GM18505 (cell line): ENCODE results near the gene SLC4A7.
"Not testable (repeated sequence)": the region's sequence is repeated elsewhere in the genome, so short reads cannot be mapped to it uniquely, and the experiment has no call there.

ENCODE experiments used
- ATAC-seq: cut with Tn5 transposase; IDR thresholded peaks from one replicate; pipeline ENCODE4 v1.9.1; 2021; ENCODE audit not compliant: unreplicated experiment
- POLR2A ChIP-seq: IDR thresholded peaks from 4 replicates; pipeline ENCODE4 v1.6.1; 2011; ENCODE audit warnings: borderline replicate concordance; ENCODE audit not compliant: insufficient read depth, insufficient read length; ENCODE audit errors: extremely low read depth

Gene SLC4A7

DNA sequence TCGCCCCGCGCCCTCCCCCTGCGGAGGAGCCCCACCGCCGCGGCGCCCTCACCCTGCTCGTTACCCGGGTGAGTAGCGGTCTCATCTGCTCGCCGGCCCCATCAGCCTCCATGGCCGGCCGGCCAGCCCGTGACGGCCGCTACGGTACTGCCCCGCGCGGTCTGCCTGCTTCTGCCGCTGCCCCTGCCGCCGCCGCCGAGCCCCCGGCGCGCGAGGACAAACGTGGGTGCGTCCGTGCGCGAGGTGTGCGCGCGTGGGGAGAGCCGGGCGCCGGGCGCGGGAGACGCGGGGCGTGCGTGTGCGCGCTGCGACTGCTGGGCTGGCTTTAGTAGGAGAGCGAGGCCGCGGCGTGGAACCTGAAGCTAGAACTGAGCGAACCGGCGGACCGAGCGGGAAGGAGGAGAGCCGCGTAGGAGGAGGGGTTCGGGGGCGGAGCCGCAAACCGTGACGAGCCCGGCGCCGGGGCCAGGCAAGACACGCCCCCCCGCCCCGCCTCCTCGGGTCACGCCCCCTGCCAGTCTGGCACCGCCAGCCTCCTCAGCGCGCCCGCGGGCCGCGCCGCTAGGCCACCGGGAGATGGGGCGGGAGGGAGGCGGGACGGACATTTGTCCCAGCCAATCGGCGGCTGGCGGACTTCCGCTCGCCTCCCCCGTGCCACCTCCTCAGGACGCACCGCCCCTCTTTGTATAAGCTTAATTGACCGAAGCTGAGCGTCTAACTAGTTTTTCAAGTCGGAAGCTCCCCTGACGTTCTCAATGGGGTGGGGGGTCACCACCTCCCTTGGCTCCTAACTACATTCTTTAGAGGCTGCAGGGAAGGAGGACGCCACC lies at the start of gene SLC4A7:
Gene SLC4A7, minus strand, starts transcription at position 370 of the 830 bp plus-strand sequence. Its CDS starts 258 bp downstream, at position 112.
- TF ChIP-seq POLR2A, result peak; percentile 87
- ATAC-seq, result peak; percentile 91

DNA sequence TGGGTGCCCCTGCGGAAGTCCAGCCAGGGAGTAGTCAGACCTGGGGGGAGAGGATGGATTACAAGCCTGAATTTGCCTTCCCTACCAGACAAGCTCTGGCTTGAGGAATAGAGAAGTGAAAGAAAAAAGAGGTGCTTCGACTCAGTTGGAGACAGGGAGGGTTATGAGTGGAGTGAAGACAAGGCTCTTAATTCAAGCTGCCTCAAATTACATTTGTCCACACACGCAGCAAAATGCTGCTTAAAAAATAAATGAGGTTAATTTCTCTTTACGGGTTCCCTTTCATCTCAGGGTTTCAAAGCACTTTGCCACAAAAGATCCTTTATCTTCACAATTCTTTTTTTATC lies 49.0 kb upstream of the SLC4A7 start:
- TF ChIP-seq POLR2A, result no peak
- no peak for ATAC-seq

DNA sequence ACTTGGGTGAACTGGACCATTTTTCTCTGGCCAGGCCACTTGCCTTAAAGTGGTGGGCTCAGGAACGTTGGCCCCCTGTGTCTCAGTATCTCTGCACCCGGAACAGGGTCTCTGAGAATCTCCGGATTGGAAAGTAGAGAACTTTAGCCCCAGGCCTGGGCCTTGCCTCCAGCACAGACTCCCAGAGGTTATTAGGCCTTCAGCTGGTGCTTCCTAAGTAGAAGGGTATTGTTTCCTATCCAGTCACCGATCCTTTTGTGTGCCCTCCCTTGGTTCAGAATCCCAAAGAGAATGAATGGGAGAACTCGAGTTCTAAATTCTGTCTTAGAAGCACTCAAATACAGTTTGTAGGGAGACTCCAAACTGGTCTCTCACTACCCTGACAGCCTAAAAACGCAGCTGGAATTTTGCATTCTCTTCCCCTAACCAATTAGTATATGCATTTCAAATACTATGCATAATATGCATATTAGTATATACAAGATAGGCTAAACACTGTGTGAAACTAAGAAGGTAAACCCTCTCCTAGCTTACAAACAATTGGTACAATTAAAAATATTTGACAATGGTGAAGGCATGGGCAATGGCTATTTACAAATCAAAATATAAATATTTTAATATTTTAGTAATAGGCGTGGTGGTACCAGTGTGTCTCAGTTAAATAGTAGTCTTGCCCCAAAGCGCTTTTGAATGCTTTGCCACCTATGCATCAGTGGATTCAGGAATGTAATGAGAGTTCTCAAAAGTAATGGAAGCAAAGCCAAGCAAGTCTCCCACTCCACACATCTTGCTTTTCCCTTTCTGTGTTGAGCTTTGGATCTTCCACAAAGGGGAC lies 48.5 kb upstream of the SLC4A7 start:
- ATAC-seq, result no peak
- no peak for TF ChIP-seq POLR2A

DNA sequence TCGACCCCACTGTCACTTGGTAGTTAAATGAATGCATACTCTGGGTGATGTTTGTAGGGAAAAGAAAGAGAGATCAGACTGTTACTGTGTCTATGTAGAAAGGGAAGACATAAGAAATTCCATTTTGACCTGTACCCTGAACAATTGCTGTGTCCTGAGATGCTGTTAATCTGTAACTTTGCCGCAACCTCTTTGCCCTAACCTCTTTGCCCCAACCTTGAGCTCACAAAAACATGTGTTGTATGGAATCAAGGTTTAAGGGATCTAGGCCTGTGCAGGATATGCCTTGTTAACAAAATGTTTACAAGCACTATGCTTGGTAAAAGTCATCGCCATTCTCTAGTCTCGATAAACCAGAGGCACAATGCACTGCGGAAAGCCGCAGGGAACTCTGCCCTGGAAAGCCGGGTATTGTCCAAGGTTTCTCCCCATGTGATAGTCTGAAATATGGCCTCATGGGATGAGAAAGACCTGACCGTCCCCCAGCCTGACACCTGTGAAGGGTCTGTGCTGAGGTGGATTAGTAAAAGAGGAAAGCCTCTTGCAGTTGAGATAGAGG lies 47.1 kb upstream of the SLC4A7 start:
- not testable (repeated sequence) for ATAC-seq

DNA sequence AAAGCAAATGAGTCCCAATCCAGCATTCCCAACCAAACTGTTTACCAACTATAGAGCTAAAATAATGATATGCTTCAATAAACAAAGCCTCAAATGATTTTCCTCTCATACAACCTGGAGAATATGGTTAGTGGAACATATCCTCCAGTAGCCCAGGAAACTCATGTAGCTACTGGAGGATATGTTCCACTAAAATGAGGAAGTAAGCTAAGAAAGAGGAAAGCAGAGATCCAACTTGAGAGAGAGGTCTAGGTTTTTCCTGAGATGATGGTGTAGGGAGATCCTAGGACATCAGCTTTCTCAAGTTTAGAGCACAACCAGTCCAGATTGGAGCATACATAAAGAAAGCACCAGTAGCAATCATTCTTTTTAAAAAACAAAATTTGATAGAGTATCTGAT lies 44.6 kb upstream of the SLC4A7 start:
- no peak for ATAC-seq
- TF ChIP-seq POLR2A, result no peak

DNA sequence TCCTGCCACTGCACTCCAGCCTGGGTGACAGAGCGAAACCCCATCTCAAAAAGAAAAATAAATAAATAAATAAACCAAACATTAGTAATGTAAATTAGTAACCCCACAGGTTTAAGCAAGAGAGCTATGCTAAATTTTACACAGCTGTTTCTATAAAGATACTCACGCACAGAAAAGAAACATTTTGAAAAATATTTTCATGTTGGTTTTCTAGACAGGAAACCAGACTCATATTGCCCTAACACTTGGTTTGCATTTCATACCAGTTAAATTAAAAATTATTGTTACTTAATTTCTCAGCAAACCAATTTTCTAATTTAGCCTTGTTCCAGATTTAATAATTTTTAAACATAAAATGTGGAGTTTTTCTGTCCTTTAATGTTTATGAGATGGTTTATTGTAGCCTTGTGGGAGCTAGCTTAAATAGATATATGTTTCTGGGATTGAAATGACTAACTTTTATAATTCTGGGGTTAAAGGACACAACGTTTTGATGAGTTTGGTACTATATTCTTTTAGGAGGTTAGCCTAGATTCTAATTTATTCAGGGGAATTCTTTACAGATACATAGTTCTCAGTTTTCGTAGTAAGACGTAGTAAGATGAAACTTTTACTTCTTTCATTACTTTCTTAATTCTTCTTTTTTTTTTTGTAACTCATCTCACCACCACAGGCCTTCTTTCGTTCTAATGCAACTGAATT lies 42.6 kb upstream of the SLC4A7 start:
- no peak for ATAC-seq
- no peak for TF ChIP-seq POLR2A

DNA sequence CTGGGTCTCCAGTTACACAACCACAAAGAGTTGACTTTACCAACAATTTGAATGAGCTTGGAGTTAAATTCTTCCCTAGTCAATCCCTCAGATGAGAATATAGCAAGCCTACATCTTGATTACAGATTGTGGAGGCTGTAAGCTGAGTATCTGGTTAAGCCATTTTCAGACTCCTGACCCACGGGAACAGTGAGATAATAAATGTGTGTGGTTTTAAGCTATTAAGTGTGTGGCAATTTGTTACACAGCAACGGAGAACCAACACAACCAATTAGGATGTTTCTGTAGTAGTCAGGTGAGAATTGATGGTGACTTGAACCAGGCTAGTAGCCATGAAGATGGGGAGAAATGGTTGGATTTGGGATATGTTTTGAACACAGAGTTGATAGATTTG lies 37.7 kb upstream of the SLC4A7 start:
- no peak for ATAC-seq
- no peak for TF ChIP-seq POLR2A

DNA sequence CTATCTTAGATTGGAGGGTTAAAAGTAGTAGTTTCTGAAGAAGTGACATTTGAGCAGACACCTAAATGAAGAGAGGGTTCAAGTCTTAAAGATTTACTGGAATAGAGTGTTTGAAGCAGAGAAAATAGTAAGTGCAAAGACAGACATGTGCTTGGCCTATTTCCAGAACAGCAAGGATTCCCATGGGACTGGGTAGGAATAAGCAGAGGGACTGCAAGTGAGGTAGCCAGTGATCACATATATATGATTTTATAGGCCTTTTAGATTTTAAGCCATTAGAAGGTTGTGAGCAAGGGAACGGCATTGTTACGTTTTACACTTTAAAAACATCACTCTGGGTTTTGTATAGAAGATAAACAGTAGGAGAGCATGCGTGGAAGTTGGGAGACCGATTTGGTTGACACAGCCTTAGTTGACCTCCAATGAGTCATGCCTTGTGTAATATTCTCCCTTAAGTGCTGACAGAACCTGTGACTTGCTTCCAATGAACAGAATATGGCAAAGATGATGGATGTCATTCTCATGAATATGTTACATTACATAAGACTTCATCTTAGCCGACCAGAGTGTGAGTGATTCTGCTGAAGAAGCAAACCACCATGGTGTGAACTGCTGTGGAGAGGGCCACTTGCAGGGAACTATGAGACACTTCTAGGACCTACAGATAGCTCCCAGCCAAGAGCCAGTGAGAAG lies 37.1 kb upstream of the SLC4A7 start:
- no peak for ATAC-seq
- no peak for TF ChIP-seq POLR2A

DNA sequence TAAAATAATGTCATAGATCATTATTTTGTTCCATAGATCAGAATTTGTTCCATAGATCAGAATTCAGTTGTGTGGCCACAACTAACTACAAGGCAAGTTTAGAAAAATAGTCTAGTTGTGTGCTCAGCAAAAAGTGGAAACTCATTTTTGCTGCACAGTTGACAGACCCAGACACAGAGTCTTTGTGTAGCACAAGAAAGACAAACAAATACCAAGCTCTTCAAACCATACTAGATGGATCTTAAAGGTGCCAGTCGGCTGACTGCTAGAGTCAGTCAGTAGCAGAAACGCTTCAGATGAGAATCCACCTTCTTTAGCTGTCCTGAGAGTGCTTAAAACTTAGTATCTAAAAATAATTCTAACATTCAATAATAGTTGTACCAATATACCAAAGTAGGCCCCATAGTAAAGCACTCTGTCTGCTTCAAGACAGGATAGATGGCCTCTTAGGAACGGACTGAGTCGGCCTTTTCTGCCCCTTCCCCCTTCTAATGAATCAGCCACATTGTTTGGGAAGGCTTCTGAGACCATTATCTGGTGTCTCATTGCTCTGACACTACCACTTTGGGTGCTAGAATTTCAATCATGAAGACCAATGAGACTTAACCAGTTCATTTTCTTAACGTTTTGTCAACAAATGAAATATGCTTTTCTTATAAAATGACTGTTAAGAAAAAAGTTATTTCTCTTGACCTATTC lies 27.7 kb upstream of the SLC4A7 start:
- ATAC-seq, result no peak
- TF ChIP-seq POLR2A, result no peak

DNA sequence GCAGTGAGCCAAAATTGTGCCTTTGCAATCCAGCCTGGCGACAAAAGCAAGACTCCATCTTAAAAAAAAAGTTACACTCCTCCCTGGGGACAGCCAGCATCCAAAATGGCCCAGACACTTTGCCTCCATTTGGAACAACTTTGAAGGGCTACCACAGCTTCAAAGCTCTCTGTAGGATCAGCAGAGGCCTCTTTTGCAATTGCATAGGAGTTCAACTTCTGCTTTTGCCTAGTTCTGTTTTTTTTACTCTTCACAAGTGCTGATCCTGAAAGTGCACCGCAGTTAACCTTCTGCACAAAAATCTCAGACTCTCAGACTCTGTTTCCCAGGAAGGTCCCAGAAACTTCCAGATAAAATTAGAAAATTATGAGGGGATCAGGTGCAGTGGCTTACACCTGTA lies 25.2 kb upstream of the SLC4A7 start:
- TF ChIP-seq POLR2A, result no peak
- no peak for ATAC-seq

DNA sequence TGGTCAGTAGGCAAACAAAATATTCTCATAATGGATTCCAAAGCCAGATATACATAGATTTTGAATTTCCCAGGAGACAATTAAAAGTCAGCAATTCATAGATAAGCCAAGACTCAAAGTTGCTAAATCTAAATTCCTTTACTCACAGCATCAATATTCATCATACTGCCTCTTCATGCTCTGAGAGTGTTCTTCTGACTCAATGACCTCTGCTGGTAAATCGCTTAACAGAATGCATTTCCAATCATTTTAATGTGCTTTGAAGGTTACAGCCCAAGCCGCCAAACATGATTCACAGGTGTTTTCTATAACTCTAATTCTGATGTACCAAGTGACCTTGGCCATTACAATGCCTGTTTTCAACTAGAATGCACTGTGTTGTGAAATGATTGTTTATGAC lies 24.2 kb upstream of the SLC4A7 start:
- no peak for TF ChIP-seq POLR2A
- no peak for ATAC-seq

DNA sequence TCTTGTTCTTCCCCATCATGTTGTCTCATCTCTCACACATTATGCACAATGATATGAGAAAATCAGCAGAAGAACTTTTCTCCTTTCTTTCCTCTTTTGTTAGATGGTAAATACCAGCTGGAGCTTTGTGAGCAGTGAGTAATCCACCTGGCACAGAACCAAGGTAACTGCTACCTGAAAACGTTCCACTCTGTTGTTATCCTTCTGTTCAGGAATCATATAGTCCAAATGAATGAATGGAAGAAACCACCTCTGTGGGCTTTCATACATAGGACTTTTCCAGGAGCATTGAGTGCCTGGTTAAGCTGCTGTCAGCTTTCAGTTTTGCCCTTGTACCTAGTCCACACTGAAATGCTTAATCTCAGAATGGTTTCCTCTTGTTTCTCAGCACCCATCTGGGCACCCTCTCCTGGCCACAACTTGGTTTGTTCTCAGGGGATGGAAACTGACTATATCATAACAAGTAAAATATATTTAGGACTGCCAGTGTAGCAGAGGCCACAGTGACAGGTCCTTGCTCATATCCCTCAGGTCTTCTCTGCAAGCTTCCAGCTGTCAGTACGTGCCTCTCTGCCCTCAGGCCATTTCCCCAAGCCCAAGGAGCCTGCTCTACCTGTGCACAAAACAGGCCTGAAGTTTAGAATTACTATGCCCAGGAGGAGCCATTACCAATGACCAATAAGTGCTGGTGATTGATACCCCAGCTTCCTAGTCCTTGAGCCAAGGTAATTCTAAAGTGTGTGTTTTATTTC lies 23.5 kb upstream of the SLC4A7 start:
- no peak for TF ChIP-seq POLR2A
- ATAC-seq, result no peak

DNA sequence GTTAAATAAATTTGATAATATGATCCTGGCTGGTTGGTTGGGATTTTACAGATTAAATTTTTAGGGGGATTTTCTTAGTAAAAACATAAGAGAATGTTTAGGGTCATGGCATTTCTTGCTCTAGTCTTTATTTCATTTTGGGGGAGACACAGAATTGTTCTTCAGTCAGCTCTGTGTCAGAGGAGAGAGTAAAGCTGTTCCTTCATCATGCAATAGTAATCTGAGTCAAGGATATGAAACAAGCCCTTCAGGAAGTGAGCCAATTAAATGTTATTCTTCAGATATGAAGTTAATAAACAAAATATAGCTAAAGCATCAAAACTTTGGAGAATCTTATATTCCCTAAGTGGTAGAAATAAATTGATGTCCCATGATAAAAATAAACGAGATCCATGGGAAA lies 22.9 kb upstream of the SLC4A7 start:
- no peak for ATAC-seq
- no peak for TF ChIP-seq POLR2A
